HEK293 (cell line): Measurements from ENCODE around the gene PLCL2.

Source experiments
- CTCF ChIA-PET: fragments of 350-600 bp; formaldehyde crosslinking; extraction: SDS; loops from one replicate; lab custom pipeline; 2021; ENCODE audit warnings: antibody characterized with exemption; lab: Yijun Ruan, JAX
- POLR2A ChIA-PET: fragments of 300-600 bp; formaldehyde crosslinking; extraction: SDS; loops from one replicate; lab custom pipeline; 2020; ENCODE audit warnings: antibody characterized with exemption, inconsistent platforms; lab: Yijun Ruan, JAX
- H3K27ac ChIP-seq: fragments of 200-500 bp; sonication (Bioruptor generic); 2 replicates; pipeline ENCODE4 v1.5.1; 2014; ENCODE audit warnings: low read depth, low read length, control low read depth, inconsistent platforms; ENCODE audit errors: extremely low read depth
- H3K36me3 ChIP-seq, 2 experiments: fragments of 200-500 bp in 1 of 2; sonication (Bioruptor generic) in 1 of 2; 1 replicate in 1 of 2; 2 replicates in 1 of 2; pipeline ENCODE4 v1.5.1; 2014 to 2017; ENCODE audit warnings: inconsistent platforms in 2 of 2, low read length in 2 of 2; ENCODE audit not compliant: control insufficient read depth in 2 of 2, insufficient read depth in 1 of 2
- H3K4me1 ChIP-seq: fragments of 200-500 bp; sonication (Bioruptor generic); 2 replicates; pipeline ENCODE4 v1.5.1; 2014; ENCODE audit warnings: mild to moderate bottlenecking, low read length, inconsistent platforms; ENCODE audit not compliant: control insufficient read depth, insufficient read depth
- H3K4me3 ChIP-seq: 2 replicates; pipeline ENCODE4 v1.5.1; 2011; ENCODE audit warnings: low read depth, mild to moderate bottlenecking, control low read depth, low read length, moderate library complexity
- H3K9me3 ChIP-seq: fragments of 200-500 bp; sonication (Bioruptor generic); 2 replicates; pipeline ENCODE4 v1.5.1; 2014; ENCODE audit warnings: low read depth, low read length, inconsistent platforms; ENCODE audit not compliant: control insufficient read depth, insufficient read depth
- PRDM2 ChIP-seq: fragments of 450-650 bp; formaldehyde crosslinking; IDR thresholded peaks from 2 replicates; pipeline ENCODE4 v1.5.1; 2016; ENCODE audit warnings: missing biosample characterization, missing genetic modification characterization, borderline replicate concordance
- REST ChIP-seq: fragments of 450-650 bp; formaldehyde crosslinking; IDR thresholded peaks from 2 replicates; pipeline ENCODE4 v1.5.1; 2016; ENCODE audit warnings: missing biosample characterization, missing genetic modification characterization
- ZBTB20 ChIP-seq: fragments of 450-650 bp; formaldehyde crosslinking; IDR thresholded peaks from 2 replicates; pipeline ENCODE4 v1.5.1; 2016; ENCODE audit warnings: missing biosample characterization, missing genetic modification characterization
- ZBTB26 ChIP-seq: fragments of 450-650 bp; formaldehyde crosslinking; optimal IDR thresholded peaks from 2 replicates; pipeline ENCODE3; 2016; ENCODE audit warnings: missing biosample characterization, mild to moderate bottlenecking, missing genetic modification characterization
- ZEB2 ChIP-seq: fragments of 450-650 bp; formaldehyde crosslinking; IDR thresholded peaks from 2 replicates; pipeline ENCODE4 v1.5.1; 2016; ENCODE audit warnings: missing biosample characterization, missing genetic modification characterization
- ZFP37 ChIP-seq: fragments of 450-650 bp; formaldehyde crosslinking; IDR thresholded peaks from 2 replicates; pipeline ENCODE4 v1.5.1; 2016; ENCODE audit warnings: missing biosample characterization, missing genetic modification characterization
- ZIC2 ChIP-seq: fragments of 450-650 bp; formaldehyde crosslinking; IDR thresholded peaks from 2 replicates; pipeline ENCODE4 v1.5.1; 2016; ENCODE audit warnings: missing biosample characterization, missing genetic modification characterization
- ZNF174 ChIP-seq: fragments of 450-650 bp; formaldehyde crosslinking; IDR thresholded peaks from 2 replicates; pipeline ENCODE4 v1.5.0; 2017; ENCODE audit warnings: missing biosample characterization, mild to moderate bottlenecking, missing genetic modification characterization
- ZNF2 ChIP-seq: fragments of 450-650 bp; formaldehyde crosslinking; IDR thresholded peaks from 2 replicates; pipeline ENCODE4 v1.5.1; 2016; ENCODE audit warnings: missing biosample characterization, missing genetic modification characterization
- ZNF211 ChIP-seq: fragments of 450-650 bp; formaldehyde crosslinking; IDR thresholded peaks from 2 replicates; pipeline ENCODE4 v1.5.1; 2016; ENCODE audit warnings: low read depth, missing biosample characterization, missing genetic modification characterization
- ZNF223 ChIP-seq: fragments of 450-650 bp; formaldehyde crosslinking; IDR thresholded peaks from 2 replicates; pipeline ENCODE4 v1.5.1; 2016; ENCODE audit warnings: missing biosample characterization, missing genetic modification characterization
- ZNF394 ChIP-seq: fragments of 450-650 bp; formaldehyde crosslinking; IDR thresholded peaks from 2 replicates; pipeline ENCODE4 v1.5.1; 2016; ENCODE audit warnings: missing biosample characterization, missing genetic modification characterization, mild to moderate bottlenecking, moderate library complexity, borderline replicate concordance
- ZNF398 ChIP-seq: fragments of 450-650 bp; formaldehyde crosslinking; IDR thresholded peaks from 2 replicates; pipeline ENCODE4 v1.5.1; 2017; ENCODE audit warnings: missing biosample characterization, missing genetic modification characterization
- ZNF426 ChIP-seq: fragments of 450-650 bp; formaldehyde crosslinking; IDR thresholded peaks from 2 replicates; pipeline ENCODE4 v1.5.1; 2017; ENCODE audit warnings: missing biosample characterization, missing genetic modification characterization, mild to moderate bottlenecking, inconsistent platforms, moderate library complexity
- ZNF510 ChIP-seq: fragments of 450-650 bp; formaldehyde crosslinking; IDR thresholded peaks from 2 replicates; pipeline ENCODE4 v1.5.1; 2018; ENCODE audit warnings: mild to moderate bottlenecking, missing genetic modification characterization, missing biosample characterization; ENCODE audit not compliant: insufficient replicate concordance
- ZNF837 ChIP-seq: fragments of 450-650 bp; formaldehyde crosslinking; IDR thresholded peaks from 2 replicates; pipeline ENCODE4 v1.5.1; 2016; ENCODE audit warnings: missing biosample characterization, missing genetic modification characterization
- ZSCAN16 ChIP-seq: fragments of 450-650 bp; formaldehyde crosslinking; IDR thresholded peaks from 2 replicates; pipeline ENCODE4 v1.5.1; 2016; ENCODE audit warnings: missing biosample characterization, missing genetic modification characterization
- TF ChIP-seq, protein P1 (sequence below): fragments of 450-650 bp; formaldehyde crosslinking; IDR thresholded peaks from 2 replicates; pipeline ENCODE4 v1.5.1; 2017; ENCODE audit warnings: missing biosample characterization, missing genetic modification characterization
- TF ChIP-seq, protein P2 (sequence below): fragments of 450-650 bp; formaldehyde crosslinking; IDR thresholded peaks from 2 replicates; pipeline ENCODE4 v1.5.1; 2016; ENCODE audit warnings: missing biosample characterization, missing genetic modification characterization

Gene PLCL2

GRCh38 chr3:16884748-16885592 lies at the start of gene PLCL2:
TSS of gene PLCL2 (plus strand) at chr3:16884955. CDS start at chr3:16885040, 85 bp downstream.
- Histone ChIP-seq H3K27ac (peak within 1 kb of the TSS; percentile 88), H3K36me3 (no peaks in the 10 kb centered on the region), H3K4me3 (peak within 1 kb of the TSS; percentile 80), H3K9me3 (no peaks in the 10 kb centered on the region), H3K4me1 (peaks cover 19% of the 10 kb centered on the region)
- CTCF ChIA-PET: interaction anchor here (0.6 to 1.6 kb wide), 13 partner anchors 9 to 619 kb away, joined by 3 to 8 read pairs (median 3); no protein-coding TSS in a partner anchor
- POLR2A ChIA-PET: interaction anchor here (0.6 to 0.7 kb wide), 3 partner anchors 17 to 125 kb away, joined by 3 to 7 read pairs (median 4); no protein-coding TSS in a partner anchor
- TF ChIP-seq ZNF223 (tag by site-specific recombination) (no peak), ZNF510 (tag by site-specific recombination) (no peak), ZNF174 (tag by site-specific recombination) (no peak), ZIC2 (tag by site-specific recombination) (peak; percentile 54), ZBTB26 (peak; percentile 54), ZEB2 (0 out of 2 replicates have a peak, but pooled peaks have one; percentile 26), ZNF394 (0 out of 2 replicates have a peak, but pooled peaks have one; percentile 23), ZNF211 (tag by site-specific recombination) (no peak), PRDM2 (tag by site-specific recombination) (no peak), ZNF426 (tag by site-specific recombination) (no peak), ZSCAN16 (no peak), ZNF2 (tag by site-specific recombination) (peak; percentile 21; the same call in 1 of the 2 replicates), ZNF837 (tag by site-specific recombination) (no peak), ZFP37 (0 out of 2 replicates have a peak, but pooled peaks have one; percentile 53), ZBTB20 (tag by site-specific recombination) (peak; percentile 66; the same call in 1 of the 2 replicates), ZNF398 (tag by site-specific recombination) (peak; percentile 61), REST (tag by site-specific recombination) (0 out of 2 replicates have a peak, but pooled peaks have one; percentile 29)
- TF ChIP-seq, protein P1, sequence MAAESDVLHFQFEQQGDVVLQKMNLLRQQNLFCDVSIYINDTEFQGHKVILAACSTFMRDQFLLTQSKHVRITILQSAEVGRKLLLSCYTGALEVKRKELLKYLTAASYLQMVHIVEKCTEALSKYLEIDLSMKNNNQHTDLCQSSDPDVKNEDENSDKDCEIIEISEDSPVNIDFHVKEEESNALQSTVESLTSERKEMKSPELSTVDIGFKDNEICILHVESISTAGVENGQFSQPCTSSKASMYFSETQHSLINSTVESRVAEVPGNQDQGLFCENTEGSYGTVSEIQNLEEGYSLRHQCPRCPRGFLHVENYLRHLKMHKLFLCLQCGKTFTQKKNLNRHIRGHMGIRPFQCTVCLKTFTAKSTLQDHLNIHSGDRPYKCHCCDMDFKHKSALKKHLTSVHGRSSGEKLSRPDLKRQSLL (tag by site-specific recombination): 0 out of 2 replicates have a peak, but pooled peaks have one; percentile 34
- TF ChIP-seq, protein P2, sequence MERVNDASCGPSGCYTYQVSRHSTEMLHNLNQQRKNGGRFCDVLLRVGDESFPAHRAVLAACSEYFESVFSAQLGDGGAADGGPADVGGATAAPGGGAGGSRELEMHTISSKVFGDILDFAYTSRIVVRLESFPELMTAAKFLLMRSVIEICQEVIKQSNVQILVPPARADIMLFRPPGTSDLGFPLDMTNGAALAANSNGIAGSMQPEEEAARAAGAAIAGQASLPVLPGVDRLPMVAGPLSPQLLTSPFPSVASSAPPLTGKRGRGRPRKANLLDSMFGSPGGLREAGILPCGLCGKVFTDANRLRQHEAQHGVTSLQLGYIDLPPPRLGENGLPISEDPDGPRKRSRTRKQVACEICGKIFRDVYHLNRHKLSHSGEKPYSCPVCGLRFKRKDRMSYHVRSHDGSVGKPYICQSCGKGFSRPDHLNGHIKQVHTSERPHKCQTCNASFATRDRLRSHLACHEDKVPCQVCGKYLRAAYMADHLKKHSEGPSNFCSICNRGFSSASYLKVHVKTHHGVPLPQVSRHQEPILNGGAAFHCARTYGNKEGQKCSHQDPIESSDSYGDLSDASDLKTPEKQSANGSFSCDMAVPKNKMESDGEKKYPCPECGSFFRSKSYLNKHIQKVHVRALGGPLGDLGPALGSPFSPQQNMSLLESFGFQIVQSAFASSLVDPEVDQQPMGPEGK (tag by site-specific recombination): peak; percentile 64
